Hematopoietic multipotent progenitor cell treated with erythropoietin and hydrocortisone succinate and interleukin-3 and kit ligand, for 6 days (in vitro differentiated cells): ENCODE data around the gene KRT33B.

Source experiments
- DNase-seq: peaks from one replicate; pipeline ENCODE4 v3.0.0-alpha.2; 2015

KRT33B gene

GRCh38 chr17:41345992-41346391 lies 23.6 kb downstream of the KRT33B start:
- no peak for DNase-seq

DNA sequence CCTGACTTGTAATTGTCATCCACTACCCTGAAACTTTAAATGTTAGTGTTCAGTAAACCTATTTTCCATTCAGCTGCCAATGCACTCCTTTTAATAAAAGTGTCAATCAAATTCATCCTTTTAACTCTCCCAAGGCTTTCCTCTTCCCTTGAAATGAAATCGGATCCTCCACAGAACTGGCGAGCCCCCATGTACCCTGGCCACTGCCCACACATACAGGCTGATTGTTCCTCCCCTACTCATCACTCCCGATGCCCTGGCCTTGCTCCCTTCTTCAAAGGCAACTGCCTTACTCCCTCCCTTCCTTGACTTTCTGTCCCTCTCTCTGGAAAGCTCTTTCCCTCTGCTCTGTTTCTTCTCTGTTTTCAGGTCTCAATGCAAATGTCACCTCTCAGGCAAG lies 26.6 kb downstream of the KRT33B start:
- no peak for DNase-seq

DNA sequence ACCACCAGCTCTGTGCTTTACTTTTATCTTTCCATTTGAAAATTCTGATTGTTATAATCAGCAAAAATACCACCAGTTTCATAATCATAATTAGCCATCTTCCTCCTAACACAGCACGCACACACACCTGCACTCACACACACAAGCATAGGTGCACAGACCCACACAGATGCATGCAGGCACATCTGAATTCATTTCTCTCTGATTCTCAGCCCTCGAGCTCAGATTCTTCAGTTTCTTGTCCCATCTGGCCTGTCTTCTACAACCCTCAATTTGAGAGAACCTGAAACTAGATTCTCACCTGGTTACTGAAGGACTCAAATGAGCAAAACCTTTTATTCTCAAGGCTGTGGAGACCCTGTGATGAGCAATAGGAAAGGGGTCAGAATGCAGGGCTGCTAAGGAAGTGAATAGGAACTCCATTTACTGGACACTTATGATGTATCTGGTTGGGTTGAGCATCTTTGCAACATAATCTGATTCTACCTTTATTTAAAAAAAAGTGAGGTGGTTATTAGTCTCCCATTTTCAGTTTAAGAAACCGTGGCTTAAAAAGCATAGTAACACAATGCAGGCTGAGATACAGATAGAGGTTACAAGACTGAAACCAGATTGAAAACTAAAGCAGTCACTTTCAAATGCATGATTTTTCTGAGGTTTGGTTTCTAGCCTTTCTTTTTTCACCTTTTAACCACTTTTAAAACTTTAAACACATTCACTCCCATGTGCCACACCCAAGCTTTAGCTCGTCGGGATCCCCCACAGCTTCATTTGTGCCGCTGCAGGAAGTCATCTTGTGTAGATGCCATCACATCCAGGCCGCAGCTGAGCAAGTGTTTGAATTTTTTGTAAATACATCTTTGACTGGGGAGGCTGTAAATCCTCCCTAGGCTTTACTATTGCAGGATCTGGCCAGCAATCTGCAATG lies 28.4 kb downstream of the KRT33B start:
- no peak for DNase-seq

DNA sequence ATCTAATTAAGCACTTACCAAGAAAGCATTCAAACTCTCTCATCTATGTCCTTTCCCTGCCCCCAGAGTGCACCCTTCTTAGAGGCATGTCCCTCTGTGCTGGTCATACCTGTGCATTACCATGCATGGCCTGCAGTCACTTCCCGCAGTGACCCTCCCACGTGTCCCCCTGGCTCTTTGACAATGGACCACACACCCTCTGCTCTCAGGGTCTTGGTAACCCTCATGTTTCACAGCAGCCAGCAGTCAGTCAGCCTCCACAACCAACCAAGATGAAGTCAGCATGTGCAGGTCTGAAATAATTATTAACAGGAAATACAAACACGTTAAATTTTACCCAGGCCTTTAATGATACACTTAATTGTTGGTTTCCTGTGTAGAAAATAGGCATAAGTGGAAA lies 29.1 kb downstream of the KRT33B start:
- DNase-seq: no peak

DNA sequence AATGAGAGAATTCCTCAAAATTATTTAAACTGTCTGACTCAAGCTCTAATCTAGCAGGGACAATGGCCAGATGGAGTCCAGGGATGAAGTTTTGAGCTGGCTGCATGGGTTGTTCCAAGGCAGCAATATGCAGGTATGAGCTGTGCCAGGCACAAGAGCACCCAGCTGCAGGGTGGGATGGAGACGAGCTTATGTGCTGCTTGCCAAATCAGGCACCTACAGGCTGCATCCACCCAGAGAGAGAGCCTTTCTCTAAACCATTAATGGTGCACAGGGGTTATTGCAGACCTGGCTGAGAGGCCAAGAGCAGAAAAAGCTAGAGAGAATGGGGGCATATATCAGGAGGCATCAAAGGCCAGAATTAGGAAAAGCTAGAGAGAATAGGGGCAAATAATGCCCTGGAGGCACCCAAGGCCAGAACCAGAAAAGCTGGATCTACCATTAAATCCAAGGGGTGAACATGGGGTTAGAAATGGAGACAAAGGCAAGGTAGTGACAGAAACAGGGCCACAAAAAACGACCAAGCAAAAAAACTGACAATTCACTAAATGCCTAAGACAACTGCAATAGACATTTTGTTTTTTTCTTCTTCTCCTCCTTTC lies 29.9 kb downstream of the KRT33B start:
- no peak for DNase-seq

GRCh38 chr17:41338961-41339485 lies 30.6 kb downstream of the KRT33B start:
- DNase-seq: no peak

DNA sequence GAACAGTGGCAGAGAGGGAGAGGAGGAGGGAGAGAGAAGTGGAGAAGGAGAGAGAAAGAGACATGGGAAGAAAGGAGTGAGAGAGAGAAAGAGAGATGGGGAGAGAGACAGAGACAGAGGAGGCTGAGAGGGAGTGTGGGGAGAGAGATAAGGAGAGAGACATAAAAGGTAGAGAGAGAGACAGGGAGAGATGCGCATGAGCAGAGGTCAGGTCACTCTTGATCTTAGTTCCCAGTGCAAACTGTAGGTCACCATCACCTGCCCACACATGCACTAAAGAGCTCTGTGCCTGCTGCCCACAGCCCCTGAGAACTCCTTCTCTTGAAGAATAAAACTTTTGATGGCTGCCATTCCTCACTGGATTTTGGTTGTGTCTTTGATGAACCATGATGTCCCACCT lies 33.9 kb downstream of the KRT33B start:
- DNase-seq: no peak

DNA sequence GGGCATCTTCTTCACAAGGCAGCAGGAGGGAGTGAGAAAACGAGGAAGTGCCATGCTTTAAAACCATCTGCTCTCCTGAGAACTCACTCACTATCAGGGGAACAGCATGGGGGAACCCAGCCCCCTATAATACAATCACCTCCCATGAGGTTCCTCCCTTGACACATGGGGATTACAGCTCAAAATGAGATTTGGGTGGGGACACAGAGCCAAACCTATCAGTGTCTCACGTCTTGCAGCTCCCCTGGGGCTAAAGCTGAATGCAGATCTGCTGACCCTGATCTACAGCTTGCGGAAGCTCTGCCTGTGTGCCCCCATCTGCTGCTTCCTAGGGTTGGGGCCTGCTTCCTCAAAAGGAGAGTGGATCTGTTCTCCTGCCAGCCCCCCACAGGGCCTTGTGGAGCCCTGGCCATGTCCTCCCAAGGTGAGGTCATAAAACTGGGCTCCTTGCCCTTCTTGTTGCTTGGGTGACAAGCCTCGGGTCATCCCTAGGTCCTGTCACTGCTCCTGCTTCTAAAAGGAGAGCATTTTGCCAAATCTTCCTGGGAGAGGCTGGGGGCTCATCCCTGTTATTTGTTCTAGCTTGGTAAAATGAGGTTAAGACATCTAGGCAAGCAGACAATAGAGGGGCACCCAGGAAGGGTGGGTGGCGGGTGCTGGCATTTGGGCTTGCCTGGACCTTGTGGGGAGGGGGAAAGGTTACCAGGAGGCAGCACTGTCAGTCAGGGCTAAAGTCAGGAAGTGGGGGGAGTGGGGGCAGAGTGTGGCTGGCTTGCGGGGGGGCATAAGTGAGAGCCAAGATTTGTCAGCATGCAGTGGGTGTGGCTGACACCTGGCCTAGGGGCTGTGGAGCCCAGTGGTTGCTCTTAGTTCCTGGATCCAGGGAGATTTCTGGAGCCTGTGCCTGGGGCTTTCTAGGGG lies 35.0 kb downstream of the KRT33B start:
- peak; percentile 4 for DNase-seq

DNA sequence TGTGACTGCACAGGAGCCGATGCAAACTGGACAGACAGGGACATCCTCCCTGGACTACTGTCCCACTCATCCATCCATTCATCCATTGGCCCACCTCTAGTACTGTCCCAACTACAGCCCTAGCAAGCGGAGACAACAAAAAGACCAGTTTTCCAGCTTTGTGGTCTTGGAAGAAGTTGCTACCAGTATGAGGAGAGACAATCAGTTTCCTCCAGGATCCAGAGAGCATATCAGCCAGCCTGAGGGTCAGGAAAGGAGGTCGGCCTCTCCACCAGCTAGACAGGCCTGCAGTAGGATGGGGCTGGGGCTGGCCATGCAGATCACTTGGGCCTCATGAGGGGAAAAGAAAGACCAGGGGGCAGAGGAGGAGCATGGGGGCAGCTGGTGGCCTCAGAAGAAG lies 35.8 kb downstream of the KRT33B start:
- no peak for DNase-seq

GRCh38 chr17:41333098-41333497 lies 36.5 kb downstream of the KRT33B start:
- DNase-seq: no peak

- DNase-seq: no peak
Measured at GRCh38 chr17:41332239-41332638, 37.4 kb downstream of the KRT33B start.

- DNase-seq: no peak
Measured at GRCh38 chr17:41331606-41332005, 38.0 kb downstream of the KRT33B start.

DNA sequence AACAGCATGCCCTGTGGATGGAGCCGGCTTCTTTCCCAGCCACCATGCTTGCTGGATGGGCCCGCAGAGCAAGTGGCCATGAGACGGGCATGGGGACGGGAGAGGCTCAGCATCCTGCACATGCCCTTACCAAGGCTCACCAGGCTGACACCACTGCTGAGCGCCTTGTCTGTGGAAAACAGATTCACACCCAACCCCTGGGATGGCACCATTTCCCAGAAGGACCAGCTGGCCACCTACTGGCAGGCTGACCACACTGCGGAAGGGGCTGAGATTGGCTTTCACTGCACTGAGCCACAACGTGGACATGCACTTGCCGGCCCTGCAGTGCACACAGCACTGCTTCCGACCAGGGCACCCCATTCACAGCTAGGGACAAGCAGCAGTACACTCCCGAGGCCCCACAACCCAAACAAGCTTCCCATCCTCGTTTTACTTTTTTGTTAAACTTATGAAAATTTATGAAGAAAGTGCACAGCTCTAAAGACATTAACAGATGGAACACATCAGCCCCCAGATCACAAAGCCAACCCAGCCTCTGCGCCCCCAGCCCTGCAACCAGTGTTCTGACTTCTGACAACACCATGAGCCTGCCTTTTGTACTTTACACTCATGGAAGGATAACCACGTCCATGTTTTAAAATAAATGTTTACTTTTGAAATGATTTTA lies 40.2 kb downstream of the KRT33B start:
- peak; percentile 66 for DNase-seq

GRCh38 chr17:41328207-41328606 lies 41.4 kb downstream of the KRT33B start:
- no peak for DNase-seq

- no peak for DNase-seq
Measured at GRCh38 chr17:41327411-41328120, 42.0 kb downstream of the KRT33B start.

GRCh38 chr17:41326173-41327145 lies 43.2 kb downstream of the KRT33B start:
- peak; percentile 9 for DNase-seq

- DNase-seq: no peak
Measured at GRCh38 chr17:41325611-41326010, 44.0 kb downstream of the KRT33B start.

DNA sequence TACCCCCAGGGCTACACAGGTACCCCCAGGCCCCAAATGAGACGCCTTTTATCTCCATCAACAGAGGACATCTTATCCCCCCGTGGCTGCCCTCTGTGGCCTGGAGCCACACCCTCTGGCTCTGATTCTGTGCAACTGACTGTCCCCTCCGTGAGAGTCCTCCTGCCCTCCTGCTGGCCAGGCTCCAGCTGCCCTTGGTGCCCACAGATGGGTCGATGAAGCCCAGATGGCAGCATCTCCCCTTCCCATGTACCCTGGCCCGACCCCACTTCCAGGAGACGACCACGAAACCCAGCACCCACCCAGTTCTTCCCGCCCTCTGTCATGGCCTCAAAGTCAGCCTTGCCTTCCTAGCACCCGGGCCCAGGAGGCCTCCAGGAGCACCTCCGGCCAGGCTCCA lies 44.5 kb downstream of the KRT33B start:
- DNase-seq: no peak

DNA sequence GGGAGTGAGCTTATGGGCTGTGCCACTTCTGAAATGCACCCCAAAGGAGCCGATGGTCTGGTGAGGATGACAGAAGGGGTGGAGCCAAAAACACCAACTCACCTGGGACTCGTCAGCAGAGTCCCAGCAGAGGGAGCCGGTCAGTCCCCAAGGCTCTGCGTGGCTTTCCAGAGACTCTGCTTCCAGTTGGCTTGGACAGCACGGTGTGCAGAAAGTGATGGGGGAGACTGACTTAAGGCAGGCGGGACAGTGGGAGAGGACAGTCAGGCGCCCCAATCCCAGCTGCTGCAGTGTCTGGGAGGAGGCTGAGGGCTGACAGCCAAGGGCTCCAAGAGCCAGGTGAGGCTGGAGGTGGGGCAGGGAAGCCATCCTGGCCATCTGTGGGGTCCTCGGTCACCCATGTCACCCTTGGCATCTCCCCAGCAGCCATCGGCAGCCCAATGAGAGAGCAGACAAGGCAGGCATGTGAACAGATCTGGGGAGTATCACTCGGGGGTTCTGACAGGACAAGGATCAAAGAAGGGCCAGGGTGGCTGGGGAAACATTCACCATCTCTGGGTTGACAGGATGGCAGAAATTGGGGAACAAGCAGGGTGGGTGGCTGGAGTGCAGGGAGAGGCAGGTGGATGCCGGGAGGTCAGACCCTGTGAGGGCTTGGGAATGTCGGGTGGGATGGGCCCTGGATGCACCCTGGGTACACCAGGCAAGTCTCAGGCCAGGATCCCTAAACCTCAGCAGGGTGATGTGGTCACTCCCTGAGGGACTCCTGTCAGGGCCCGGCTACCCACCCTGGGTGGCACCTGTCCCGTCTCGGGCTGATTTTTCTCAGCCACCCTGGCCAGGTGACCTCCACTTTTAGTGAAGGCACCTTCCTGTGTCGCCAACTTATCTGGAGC lies 45.2 kb downstream of the KRT33B start:
- no peak for DNase-seq
